Effector CD4-positive, alpha-beta T cell (primary cell): ENCODE measurements around the gene YY2.

Source experiments
- DNase-seq: peaks from one replicate; pipeline ENCODE4 v3.0.0-alpha.2; 2020

YY2 gene

DNA sequence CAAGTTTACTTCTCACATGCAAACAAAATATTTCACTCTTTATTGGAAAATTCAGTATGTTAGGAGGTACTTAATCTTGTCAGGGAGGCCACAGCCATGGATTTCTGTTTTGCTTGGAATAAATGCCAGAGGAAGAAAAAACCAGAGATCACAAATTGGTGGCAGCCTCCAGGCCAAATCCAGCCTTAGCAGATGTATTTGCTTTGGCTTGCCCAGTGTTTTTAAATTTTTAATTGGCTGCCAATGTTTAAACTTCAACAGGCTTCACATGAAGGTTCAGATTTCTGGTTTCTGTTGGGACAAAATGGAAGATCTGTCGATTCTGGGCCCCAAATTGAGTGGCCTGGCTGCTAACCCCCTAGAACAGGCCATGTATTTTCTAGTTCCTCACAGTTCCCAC, 19.2 kb downstream of the YY2 start:
- DNase-seq: no peak

DNA sequence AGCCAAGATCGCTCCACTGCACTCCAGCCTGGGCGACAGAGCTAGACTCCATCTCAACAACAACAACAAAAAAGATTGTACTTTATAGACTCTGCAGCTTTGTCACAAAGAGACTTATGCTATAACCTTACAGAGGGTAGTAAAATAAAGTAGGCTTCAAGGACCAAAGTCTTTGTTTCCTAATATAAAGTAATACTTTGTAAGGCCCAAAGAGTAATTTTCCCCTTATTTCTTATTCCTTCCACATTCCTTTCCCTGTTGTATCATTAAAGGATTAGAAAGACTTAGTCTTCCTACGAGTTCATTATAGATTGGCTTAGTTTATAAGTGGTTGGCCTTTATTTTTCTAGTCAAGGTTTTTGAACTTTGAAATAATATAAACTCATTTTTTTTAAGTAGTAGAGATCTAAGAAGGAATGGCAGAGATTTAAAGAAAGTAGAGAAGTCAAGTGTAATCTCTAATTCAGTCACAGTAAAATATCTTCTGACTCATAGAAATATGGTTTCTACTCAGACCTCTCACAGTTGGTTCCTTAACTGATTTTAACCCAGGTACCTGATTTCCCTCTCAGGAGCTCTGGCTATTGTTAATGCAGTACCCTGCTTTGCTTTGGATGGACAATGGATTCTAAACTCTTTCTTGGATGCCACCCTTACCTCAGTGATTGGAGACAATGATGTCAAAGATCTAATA, 26.2 kb downstream of the YY2 start:
- no peak for DNase-seq

DNA sequence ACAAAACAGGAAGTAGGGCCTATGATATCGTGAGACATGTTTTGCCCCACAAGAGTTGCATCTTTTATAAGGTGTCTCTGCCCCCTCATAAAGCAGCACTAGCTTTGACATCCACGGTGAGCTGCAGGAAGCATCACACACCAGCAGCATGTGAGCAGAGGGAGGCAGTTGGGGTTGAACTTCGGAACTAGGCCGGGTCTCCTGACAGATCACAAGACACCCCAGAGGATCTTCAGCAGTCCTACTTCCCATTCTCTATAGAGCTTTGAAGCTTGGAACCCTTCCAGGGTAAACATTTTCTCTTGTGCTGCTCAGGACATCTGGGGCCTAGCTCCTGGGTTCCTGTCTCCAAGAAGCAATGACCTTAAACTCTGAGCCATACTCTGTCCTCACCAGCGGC, 27.5 kb downstream of the YY2 start:
- no peak for DNase-seq

DNA sequence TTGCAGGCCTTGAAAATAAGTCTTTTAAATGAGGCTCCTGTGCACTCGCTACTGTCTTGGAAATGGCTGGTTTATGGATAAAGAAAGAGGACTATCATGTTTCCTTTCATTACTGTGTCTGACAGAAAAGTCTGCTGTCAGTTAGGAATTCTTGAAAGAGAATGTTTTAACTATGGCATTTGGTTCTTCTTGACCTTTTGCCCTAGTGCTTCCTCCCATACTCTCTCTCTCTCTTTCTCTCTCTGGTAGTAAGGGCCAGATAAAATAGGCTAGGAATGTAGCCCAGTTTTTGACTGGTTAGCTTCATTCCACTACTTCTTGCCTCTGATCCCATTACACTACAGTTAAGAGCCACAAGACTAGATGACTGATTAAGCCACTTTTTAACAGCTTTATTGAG, 29.8 kb downstream of the YY2 start:
- no peak for DNase-seq

DNA sequence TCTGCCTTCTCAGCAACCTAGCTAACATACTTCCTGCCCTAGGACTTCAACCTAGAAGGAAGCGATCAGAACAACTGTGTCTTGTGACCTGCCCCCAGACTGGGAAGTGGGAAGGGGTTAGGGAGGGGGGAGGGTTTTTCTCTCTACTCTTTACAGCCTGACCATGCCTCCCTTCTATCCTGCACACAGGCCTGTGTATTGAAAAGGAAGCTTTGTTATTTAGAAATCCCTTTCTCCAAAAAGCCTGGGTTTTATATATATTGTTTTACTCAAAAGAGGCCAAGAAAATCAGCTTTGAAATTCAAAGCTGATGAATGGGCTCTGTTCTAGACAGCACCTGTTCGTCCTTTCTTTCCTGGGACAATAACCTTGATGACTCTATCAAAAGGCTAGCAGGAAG, 49.5 kb downstream of the YY2 start:
- no peak for DNase-seq

DNA sequence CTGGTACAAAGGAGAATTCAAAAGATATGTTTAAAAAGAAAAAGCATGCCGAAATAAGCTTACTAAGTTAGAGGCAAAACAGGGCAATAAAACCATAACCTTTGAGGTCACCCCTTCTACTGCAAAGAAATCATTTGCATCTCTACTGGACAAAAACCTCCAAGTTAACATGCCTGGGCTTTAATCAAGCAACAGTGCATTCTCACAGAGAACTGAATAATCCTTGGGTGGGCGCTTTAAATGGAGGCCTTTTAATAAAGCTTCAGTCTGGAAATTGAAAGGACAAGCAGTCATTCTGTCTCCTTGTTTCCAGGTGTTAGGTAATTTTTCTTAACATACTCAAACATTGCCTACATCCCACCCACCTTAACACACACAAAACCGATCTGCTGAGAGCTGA, 50.2 kb downstream of the YY2 start:
- DNase-seq: no peak

DNA sequence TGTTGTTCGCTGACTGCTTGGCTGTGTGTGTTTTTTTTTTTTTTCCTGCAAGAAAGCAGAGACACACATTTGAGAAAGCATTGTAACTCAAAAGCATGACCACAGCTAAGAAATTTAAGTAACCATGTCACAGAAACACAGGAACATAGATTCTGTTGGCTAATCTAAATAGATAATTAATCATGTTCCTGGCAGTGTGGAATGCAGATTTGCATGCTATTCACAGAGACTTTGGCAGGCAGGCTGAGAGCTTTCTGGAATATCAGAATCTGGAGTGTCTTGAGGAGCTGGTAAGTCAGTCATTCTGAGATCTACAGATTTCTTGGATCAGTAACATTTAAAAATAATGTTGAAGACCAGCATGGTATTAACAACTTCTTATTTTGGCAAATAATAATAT, 51.5 kb downstream of the YY2 start:
- no peak for DNase-seq
